GM19193 (cell line): Measurements from ENCODE around the gene CWC22.

ENCODE experiments used
- POLR2A ChIP-seq: IDR thresholded peaks from 4 replicates; pipeline ENCODE4 v1.6.1; 2011; ENCODE audit not compliant: insufficient read depth, insufficient read length; ENCODE audit errors: extremely low read depth

The CWC22 gene

DNA sequence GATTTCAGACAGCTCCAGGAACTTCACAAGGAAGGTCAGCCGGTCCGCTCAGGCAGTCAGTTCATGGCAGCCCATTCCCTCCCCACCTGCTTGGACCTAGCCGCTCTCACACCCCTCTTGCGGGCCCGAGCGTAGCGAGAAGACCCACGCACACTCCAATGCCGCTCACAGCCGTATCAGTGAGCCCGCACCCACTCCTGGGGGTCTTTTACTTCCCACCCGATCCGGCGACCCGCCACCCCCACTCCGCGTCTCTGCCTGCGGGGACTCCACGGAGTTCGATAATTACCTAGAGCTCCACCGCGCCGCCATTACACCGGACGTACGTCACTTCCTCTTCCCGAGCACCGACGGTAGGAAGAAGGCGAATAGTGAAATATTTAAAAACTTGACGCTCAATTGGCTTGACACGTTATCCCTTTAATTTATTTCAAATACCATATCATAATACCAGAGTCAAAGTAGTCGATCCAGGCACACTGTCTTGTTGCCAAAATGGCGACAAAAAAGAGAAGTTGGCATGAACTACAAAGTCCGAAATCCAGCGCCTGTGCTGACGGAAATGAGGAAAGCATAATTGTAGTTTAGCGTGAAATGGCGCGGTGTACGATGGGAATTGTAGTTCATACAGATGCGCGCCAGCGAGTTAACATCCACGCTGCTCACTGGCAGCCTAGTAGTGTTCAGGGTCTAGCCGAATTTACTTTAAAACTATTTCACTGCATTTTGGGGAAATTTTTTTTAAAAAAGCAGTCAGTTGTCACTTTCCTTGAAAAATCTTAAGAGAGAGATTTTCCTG, at the start of gene CWC22:
CWC22 (minus strand) TSS at position 517 of the 799 bp plus-strand sequence. CDS start 13,956 bp downstream, outside the sequence.
- TF ChIP-seq POLR2A: peak; percentile 80

DNA sequence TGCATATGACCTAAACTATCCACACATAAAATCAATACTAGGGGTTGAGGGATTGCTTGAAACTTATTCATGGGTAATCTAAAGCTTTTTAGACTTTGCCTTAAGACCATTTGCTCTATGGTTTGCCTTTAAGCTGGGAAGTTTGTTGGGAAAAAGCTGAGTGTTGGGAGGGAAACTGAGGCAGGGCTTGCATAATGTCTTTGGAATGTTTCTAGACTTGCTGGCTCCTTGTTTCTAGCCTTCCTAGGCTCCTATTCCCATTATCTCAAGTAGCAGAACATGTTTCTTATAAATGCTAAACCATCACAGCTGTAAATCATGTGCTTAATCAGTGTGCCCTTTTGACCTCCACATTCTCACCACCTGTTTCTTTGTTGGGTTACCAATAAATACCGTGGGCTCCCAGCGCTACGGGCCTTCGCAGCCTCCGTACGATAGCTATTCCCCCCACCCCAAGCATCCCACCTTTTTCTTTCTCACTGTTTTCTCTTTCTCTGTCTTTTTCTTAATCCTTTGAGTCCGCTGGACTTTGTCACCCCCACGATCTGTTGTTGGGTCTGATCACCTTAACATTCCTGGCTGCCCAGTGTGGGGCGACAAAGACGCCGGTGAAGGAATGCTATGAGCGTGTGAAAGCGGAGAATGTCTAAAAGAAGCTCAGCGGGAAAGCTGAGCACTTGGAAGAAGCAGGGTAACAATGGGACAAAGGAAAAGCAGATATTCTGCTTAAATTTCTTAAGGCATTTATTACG, 49.4 kb upstream of the CWC22 start:
- TF ChIP-seq POLR2A: no peak

DNA sequence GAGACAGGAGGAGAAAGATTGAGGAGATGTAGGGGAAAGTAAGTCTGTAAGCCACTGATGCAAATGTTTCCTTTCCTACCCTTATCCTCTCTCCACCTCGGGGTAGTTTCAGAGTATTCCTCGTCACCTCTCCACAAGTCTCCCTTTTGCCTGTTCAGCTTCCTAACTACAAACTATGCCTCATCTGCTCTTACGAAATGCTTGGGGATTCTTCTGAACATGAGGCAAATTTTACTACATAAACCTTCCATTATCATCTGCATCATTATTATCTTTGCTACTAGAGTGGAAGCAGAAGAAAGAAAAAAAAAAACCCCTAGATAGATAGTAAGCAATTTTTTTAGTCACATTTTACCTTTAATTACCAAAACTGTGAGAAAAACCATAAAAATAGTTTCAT, 43.1 kb upstream of the CWC22 start:
- no peak for TF ChIP-seq POLR2A

DNA sequence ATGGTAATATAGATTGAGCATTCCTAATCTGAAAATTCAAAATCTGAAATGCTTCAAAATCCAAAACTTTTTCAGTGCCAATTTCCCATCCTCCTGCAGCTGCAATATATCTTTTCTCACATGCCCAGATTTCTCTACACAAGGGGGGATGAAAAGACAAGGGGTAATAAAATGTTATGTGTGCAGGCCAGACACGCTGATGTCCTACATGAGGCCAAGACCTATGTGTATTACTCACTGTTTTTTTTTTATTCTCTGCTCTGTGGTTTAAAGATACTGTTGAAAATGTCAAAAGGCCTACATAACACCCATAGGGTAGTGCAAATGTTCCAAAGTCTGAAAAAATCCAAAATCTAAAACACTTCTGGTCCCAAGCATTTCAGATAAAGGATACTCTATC, 41.2 kb upstream of the CWC22 start:
- TF ChIP-seq POLR2A: no peak

DNA sequence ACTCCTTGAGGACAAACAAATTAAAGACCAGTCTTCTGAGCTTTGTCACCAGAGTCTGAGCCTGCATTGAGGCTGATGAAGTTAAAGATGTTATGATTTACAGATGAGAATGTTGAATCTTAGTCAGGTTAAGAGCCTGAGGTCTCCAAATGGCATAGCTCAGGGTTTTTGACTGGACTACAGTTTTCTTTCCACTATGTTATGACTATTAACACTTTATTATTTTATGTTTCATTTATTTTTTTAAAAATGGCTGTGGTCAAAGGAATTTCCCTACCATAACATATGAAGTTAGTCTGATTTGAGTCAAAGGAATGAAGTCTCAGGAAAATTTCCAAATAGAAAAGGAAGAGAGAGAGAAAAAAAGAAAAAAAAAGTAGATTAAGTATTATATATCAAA, 39.7 kb upstream of the CWC22 start:
- no peak for TF ChIP-seq POLR2A

DNA sequence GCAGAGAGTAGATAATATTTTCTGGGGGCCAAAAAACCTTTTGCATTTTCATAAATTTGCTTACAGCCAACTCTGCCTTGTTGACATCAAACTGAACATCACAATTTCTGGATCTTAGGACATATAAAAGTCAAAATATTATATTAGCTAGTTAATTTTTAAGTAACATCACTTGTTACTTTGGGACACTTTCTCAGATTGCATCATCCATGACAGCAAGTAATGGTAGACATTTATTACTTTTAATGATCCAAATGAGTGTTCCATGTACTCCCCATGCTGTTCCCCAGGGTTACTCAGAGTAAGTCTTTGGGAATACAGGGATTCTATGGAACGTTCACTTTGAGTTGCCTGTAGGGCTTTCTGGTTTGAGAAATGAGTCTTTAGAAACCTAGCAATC, 39.1 kb upstream of the CWC22 start:
- no peak for TF ChIP-seq POLR2A

DNA sequence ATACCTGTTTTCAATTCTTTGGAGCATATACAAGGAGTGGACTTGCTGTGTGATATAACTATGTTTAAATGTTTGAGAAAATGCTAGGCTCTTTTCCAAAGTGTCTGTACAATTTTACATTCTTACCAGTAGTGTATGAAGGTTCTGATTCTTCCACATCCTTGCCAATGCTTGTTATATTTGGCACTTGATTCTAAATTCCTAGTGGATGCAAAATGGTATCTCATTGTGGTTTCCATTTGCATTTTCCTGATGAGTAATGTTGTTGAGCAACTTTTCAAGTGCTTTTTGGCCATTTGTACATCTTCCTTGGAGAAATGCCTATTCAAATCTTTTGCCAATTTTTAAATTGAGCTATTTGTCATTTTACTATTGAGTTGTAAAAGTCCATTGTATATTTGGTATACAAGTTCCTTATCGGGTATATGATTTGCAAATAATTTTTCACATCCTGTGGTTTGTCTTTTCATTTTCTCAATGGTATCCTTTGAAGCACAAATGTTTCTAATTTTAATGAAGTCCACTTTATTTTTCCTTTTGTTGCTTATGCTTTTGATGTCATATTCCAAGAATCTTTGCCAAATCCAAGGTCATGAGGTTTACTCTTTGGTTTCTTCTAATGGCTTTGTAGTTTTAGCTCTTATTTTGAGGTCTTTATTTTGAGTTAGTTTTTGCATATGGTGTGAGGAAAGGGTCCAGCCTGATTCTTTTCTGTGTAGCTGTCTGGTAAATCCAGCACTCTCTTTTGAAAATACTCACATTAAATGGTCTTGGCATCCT, 33.2 kb upstream of the CWC22 start:
- TF ChIP-seq POLR2A: no peak

DNA sequence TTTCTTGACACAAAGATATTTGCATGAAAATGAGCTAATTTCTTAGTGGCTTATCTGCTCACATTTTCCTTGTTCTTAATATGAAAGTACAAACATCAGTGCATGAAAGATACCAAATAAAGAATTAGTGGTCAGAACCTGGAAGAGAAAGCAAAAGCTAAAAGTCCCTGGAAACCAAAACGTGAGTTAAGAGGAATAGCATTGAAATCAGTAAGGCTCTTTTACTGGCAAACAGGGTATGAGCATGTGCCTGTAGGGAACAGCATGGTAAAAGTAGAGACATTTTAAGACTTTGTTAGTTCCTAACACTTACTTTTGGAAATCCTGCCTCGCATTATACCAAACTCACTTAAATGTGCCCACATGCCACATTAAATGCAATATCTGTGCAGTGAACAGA, 31.9 kb upstream of the CWC22 start:
- no peak for TF ChIP-seq POLR2A

DNA sequence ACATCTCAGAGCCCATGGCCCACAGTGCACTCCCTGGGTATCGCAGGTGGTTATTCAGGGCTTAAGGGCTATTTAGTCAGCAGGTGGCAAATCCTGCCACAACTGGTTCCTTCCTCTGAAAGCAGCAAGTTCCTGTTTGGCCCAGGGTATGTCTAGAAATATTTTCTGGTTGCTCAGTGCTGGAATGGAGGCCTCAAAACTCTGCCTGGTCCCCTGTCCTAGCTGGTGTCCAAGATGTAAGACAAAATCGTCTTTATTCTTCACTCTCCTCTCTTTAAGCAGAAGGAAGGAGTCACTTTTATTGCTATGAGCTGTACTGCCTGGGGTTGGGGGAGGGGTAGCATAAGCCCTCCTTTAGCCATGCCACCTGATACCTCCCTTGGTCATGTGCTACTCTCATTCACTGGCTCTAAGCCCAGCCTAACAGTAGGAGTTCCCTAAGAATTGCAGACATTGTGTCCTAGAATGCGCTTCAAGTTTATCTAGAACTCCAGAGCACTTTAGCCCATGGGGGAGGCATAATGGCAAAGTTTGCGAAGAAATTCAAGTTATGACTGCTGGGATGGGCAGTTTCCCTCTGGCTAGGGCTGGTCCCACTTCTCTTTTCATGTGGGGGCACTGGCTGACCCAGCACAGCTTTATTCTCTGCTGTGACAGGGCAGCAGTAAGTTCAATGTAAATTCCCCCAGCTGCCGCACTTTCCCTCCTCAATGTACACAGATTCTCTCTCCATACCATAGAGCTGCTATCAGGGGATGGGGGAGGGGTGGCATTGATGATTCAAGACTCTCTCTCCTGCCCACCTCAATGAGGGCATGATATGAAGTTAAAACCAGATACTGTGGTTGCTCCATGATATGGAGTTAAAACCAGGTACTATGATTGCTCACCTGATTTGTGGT, 27.1 kb upstream of the CWC22 start:
- TF ChIP-seq POLR2A: no peak

DNA sequence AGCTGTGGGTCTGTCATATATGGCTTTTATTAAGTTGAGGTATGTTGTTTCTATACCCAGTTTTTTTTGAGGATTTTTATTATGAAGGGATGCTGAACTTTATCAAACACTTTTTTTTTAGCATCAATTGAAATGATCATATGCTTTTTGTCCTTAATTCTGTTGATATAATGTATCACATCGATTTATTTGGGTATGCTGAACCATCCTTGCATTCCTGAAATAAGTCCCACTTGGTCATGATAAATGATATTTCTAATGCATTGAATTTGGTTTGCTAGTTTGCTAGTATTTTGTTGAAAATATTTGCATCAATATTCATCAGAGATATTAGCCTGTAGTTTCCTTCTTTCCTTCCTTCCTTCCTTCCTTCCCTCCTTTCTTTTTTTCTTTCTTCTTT, 22.5 kb upstream of the CWC22 start:
- no peak for TF ChIP-seq POLR2A

DNA sequence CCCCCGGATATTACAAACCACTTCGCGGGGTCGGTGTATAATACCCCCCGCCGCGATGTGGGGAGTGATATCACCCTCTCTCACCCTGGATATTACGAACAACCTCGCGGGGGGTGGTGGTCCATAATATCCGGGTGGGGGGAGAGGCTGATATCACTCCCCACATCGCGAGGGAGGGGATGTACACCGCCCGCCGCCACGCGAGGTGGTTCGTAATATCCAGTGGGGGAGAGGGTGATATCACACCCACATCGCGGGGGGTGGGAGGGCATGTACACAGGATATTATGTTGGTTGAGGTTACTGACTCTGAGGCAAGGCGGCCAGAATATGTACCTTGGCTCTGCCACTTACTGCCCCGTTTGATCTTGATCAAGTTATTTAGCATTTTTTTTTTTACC, 14.8 kb upstream of the CWC22 start:
- no peak for TF ChIP-seq POLR2A

DNA sequence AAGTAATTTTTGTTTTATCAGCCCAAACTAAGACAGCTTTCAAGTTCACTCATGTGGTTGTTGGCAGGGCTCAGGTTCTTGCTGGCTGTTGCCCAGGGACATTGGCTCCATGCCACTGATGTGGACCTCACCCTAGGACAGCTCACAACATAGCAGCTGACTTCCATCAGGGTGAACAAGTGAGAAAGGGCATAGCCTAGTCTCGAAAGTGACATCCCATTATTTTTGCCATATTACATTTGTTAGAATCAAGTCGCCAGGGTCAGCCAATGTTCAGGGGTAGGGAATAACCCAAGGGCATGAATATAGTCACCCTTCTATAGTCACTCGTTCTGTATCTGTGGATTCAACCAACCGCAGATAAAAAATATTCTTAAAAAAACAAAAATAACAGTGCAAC, 10.7 kb upstream of the CWC22 start:
- TF ChIP-seq POLR2A: no peak

DNA sequence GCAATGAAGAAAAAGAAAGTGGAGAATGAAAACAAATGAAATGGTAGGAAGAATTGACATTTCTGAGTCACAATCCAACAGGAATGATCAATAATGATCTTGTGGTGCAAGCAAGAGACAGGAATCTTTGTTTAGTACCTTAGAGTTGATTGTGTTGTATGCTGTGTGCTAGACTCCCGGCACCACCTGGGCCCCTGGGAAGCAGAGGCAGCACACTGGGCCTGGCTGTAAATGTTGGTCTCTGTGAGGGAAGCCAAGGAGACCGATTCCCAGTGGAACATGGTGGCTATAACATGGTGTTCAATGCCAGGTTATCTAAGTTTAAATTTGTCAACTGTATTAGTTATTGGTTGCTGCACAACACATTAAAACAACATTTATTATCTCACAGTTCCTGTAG, 9.8 kb upstream of the CWC22 start:
- no peak for TF ChIP-seq POLR2A

DNA sequence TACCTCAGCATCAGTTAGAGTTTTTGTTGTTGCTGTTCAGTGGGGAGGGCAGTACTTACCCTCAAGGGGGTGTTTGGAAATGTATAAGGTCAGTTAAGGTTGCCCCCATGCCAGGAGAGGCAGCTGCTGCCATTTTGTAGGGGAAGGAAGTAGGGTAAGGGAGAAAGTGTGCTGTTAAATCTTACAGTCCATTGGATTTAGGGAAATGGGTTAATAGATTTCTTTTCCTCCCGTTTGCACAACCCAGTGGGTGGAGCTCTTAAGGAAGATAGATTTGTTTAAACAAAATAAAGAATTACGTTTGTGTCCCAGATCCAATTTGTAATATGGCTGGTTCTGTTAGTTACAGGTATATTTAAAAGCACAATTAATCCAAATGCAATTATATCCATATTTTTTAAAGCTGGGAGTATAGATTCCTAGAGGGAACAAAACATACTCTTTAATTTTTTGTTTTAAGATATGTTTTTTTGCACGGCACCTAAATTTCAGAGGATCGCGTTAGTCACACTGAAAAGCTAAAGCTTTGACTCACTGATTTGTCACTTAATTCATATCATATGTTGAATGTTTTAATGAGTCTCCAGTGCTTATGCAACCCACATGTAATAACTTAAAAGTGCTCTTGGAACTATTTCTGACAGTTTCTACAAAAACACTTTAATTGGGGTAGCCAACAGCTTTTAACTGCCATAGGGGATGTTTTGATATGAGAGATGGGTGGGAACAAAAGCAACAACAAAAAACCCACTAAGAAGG, 9.0 kb upstream of the CWC22 start:
- no peak for TF ChIP-seq POLR2A

DNA sequence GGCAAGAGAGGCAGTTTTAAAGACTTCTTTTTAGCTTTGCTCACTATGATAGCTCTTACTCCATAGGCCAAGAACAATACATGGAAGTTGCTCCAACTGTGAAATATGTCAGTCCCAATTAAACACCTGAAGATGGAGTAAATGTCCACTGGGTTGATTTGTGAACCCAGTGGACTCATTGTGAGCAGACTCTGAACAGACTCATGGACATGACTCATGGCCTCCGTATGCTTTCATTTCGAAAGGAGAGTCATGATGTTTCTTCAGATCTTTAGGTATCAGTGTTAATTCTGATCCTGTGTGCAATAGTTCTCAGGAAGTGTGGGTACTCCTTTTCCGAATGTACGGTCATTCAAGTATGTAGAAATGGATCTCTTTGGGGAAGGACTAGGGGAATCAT, 5.4 kb upstream of the CWC22 start:
- TF ChIP-seq POLR2A: no peak

DNA sequence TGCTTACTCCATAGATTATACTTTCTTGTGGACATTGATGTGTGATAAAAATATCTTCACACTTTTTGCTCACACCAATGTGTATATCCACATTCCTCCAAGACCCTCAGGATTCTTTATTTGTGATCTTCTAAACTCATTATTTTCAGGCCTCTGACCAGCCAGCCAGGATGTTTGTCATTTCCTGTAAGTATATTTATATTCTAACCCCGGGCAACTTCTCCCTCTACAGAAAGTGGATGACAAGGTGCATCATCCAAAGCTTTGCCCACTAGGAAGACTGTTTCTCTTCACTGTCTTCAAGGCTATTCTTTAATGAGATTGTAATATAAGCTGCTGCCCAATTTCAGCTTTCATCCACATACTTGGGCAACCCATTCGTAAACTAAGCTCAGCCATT, 3.6 kb upstream of the CWC22 start:
- TF ChIP-seq POLR2A: no peak
